GM18505 (cell line): ENCODE data around the gene KEAP1.
A peak's percentile ranks its signal among the peaks of the same experiment; 100 is the strongest.
"Not testable (repeated sequence)": the region's sequence is repeated elsewhere in the genome, so short reads cannot be mapped to it uniquely, and the experiment has no call there.

Experiments used
- ATAC-seq: cut with Tn5 transposase; IDR thresholded peaks from one replicate; pipeline ENCODE4 v1.9.1; 2021; ENCODE audit not compliant: unreplicated experiment
- POLR2A ChIP-seq: IDR thresholded peaks from 4 replicates; pipeline ENCODE4 v1.6.1; 2011; ENCODE audit warnings: borderline replicate concordance; ENCODE audit not compliant: insufficient read depth, insufficient read length; ENCODE audit errors: extremely low read depth

KEAP1 gene

GRCh38 chr19:10503002-10503789 is at the start of gene KEAP1:
Gene KEAP1, minus strand, starts transcription at chr19:10503356. Its CDS starts 3,323 bp downstream, at chr19:10500033.
- ATAC-seq, result peak; percentile 21
- TF ChIP-seq POLR2A, result no peak

DNA sequence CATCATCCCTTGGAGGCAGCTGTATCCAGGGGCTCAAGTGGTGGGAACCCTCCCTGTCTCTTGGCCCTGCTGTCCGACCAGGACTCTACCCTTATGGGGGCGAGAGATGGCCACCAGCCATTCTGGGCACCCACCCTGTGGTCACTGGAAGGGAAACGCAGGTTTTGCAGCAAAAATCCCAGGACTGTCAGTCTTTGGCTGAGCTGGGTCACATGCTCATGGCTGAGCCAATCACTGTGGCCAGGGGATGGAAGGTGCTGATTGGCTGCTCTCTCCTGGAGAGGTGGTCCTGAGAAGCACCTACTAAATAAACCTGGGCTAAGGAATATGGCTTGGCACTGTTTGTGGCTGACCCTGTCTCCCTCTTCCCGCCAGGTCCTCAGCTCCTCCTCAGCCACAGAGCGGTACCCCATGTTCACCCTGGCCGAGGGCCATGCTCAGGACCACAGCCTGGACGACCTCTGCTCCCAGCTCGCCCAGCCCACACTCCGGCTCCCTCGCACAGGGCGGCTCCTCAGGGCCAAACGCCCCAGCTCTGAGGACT is 49.4 kb upstream of the KEAP1 start:
- TF ChIP-seq POLR2A, result peak; percentile 19
- no peak for ATAC-seq

DNA sequence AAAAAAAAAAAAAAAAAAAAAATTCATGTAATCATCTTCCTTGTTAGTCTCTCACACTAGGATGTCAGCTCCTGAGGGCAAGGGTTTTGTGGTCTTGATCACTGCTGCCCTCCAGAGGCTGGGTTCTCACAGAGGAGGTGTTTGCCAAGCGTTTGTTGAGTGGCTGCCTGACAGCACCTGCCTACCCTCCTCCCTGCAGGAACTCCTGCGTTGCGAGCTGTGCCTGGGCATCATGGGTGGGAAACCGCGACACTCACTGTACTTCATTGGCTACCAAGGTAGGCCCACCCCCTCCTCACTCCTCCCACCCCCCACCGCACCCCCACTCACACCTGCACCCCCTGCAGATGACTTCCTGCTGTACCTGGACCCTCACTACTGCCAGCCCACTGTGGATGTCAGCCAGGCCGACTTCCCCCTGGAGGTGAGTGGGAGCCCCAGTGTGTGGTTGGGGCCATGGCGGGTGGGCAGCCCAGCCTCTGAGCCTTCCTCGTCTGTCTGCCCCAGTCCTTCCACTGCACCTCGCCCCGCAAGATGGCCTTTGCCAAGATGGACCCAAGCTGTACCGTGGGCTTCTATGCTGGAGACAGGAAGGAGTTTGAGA is 48.6 kb upstream of the KEAP1 start:
- no peak for ATAC-seq

DNA sequence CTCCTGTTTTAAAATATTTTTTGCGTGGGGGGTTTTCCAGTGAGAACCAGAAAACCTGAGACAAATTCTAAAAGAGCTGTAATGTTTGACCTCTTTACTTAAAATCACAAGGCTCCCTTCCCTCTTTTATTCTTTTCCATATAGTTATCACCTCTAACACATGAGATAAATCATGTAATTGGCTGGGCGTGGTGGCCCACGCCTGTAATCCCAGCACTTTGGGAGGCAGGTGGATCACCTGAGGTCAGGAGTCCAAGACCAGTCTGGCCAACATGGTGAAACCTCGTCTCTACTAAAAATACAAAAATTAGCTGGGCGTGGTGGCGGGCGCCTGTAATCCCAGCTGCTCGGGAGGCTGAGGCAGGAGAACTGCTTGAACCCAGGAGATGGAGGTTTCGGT is 47.9 kb upstream of the KEAP1 start:
- ATAC-seq, result not testable (repeated sequence)

More for the DNA sequence above, 48.6 kb upstream of the KEAP1 start:
- TF ChIP-seq POLR2A, result no peak

DNA sequence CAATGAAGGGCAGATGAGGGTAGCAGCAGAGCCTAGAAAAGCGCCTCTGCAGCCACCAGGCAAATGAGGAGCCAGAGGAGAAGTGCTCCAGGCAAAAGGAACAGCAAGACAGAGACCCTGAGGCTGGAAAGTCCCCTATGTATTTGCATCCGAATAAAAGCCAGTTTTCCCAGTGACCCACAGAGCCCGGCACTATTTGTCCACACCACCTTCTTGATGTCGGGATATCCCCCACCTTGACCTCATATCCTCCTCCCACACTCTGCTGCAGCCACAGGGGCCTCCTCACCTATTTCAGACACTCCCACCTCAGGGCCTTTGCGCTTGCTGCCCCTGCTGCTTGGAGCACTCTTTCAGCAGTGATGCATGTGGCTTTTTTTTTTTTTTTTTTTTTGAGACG is 47.2 kb upstream of the KEAP1 start:
- no peak for ATAC-seq
- no peak for TF ChIP-seq POLR2A

DNA sequence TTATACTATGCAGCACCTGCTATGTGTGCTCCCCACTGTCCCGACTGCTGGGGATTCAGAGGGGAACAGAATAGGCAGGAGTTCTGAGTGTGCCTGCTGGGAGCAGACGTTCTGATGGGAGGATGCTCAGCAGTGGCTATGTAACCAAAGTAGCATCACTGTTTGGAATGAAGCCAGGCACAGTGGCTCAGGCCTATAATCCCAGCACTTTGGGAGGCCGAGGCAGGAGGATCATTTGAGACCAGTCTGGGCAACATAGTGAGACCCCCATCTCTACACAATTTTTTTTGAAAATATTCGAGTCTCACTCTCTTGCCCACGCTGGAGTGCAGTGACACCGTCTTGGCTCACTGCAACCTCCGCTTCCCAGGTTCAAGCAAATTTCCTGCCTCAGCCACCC is 46.6 kb upstream of the KEAP1 start:
- no peak for ATAC-seq
- no peak for TF ChIP-seq POLR2A

DNA sequence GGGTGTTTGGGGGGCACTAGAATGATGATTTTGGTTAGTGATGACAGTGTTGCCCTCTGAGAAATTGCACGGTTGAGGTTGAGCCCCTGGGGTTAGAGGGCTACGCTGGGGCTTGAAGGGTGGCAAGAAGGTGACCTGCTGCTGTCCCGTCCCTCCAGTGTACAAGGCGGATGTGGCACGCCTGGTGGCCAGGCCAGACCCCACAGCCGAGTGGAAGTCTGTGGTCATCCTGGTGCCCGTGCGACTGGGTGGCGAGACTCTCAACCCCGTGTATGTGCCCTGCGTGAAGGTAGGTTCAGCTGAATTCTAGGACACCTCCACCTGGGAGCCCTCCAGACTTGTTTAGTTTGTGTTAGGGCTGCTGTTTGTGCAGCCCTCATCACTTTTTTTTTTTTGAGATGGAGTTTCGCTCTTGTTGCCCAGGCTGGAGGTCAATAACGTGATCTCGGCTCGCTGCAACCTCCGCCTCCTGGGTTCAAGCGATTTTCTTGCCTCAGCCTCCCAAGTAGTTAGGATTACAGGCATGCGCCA is 45.7 kb upstream of the KEAP1 start:
- no peak for TF ChIP-seq POLR2A
- ATAC-seq, result no peak

DNA sequence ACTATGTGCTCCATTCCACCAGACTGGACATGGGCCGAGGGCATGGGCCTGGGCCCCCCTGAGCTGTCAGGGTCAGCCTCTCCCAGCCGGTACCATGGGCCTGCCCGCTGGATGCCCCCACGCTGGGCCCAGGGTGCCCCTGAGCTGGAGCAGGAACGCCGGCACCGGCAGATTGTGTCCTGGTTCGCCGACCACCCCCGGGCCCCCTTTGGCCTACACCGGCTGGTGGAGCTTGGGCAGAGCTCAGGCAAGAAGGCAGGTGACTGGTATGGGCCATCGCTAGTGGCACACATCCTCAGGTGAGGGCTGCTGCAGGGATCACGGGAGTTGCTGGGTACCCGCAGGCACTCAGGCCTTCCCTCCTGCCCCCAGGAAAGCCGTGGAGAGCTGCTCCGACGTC is 43.7 kb upstream of the KEAP1 start:
- no peak for ATAC-seq
- TF ChIP-seq POLR2A, result no peak

- no peak for TF ChIP-seq POLR2A
- no peak for ATAC-seq
Observed at GRCh38 chr19:10544753-10545251, 41.6 kb upstream of the KEAP1 start.

GRCh38 chr19:10544242-10544752 is 41.1 kb upstream of the KEAP1 start:
- no peak for TF ChIP-seq POLR2A
- peak; percentile 11 for ATAC-seq

DNA sequence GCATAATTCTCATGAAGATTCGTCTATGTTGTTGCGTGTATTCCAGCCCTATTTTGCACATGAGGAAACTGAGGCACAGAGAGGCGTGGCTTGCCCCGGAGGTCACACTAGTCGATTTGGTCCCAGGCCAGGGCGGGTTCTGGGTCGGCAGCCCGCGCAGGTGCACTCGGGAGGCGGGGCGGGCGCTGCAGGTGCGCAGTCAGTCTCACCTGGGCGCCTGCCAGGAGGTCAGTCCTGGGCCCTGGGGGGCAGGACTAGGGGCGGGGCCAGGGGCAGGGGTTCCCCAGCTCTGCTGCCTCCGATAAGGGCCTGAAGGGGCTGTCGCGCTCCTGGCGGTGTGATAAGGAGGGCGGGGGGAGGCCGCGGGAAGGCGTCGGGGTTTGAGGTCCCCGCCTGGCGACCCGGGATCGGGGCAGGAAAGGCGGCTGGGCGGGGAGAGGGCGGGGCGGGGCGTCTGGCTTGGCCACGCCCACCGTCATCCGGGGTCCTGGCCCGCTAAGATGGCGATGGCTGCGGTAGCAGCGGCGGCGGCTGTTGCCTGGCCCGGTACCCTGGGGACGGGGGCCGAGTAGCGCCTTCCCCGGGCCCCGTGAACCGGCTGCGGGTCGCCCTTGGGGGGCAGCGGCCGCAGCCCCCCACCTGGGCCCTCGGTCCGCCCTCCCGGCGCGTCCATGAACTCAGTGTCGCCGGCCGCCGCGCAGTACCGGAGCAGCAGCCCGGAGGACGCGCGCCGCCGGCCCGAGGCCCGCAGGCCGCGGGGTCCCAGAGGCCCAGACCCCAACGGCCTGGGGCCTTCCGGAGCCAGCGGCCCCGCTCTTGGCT is 40.5 kb upstream of the KEAP1 start, which contains the start of gene ATG4D:
Gene ATG4D, plus strand, starts transcription at position 485 of the 822 bp plus-strand sequence. Its CDS starts 187 bp downstream, at position 672.
- ATAC-seq, result peak; percentile 57
- peak; percentile 85 for TF ChIP-seq POLR2A

DNA sequence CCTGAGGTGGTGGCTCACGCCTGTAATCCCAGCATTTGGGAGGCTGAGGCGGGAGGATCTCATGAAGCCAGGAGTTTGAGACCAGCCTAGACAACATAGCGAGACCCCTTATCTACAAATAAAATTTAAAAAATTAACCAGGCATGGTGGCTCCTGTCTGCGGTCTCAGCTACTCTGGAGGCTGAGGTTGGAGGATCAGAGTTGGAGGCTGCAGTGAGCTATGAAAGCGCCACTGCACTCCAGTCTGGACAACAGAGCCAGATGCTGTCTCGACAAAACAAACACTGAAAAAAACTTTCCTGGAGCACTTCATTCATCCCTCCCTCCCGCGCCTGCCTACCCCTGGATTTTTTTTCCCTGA is 39.9 kb upstream of the KEAP1 start:
- no peak for ATAC-seq
- TF ChIP-seq POLR2A, result no peak

DNA sequence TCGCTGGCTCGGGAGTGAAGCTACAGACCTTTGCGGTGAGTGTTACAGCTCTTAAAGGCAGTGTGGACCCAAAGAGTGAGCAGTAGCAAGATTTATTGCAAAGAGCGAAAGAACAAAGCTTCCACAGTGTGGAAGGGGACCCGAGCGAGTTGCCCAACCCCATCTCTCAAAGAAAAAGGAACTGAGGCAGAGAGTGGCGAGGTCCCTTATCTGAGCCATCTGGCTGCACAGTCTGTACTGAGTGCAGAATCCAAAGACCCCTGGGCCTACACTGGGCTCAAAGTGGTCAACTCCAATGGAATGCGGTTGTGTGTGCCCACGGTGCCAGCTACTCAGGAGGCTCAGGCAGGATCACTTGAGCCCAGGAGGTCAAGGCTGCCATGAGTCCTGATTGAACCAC is 35.9 kb upstream of the KEAP1 start:
- ATAC-seq, result not testable (repeated sequence)
